Endothelial cell of umbilical vein (primary cell): Measurements from ENCODE around the gene LMF1. TPM values are rescaled to one million over a fixed set of nuclear protein-coding genes. Genes with fewer than 3 reads are reported as not detected.

ENCODE experiments used
- BruUV-seq: library from RNA; stranded (reverse); fragments of 400-500 nt; replicated peaks from 2 replicates; lab custom pipeline; 2021; lab: Mats Ljungman, UMichigan
- CTCF ChIA-PET: fragments of 300-600, 350-600 bp; sonication (Branson Sonifier 250); formaldehyde crosslinking; loops from one replicate; lab custom pipeline; 2021; ENCODE audit warnings: antibody characterized with exemption, inconsistent platforms; lab: Charles Lee
- POLR2A ChIA-PET: fragments of 300-600, 350-600 bp; sonication (Branson Sonifier 250); formaldehyde crosslinking; loops from one replicate; lab custom pipeline; 2021; ENCODE audit warnings: antibody characterized with exemption, inconsistent platforms; lab: Charles Lee
- DNase-seq: peaks from one replicate; pipeline ENCODE4 v3.0.0-alpha.2; 2011; ENCODE audit warnings: low read depth, low spot score
- FAIRE-seq: peaks from 2 replicates; lab custom pipeline; 2011; peaks lifted over from hg19 to GRCh38; lab: Jason Lieb, UNC
- H2AFZ ChIP-seq: 2 replicates; pipeline ENCODE4 v1.6.0; 2012; ENCODE audit warnings: low read depth, low read length, control low read depth, inconsistent platforms
- H3K27ac ChIP-seq: 2 replicates; pipeline ENCODE4 v1.5.1; 2011; ENCODE audit warnings: low read depth, mild to moderate bottlenecking, control low read depth, low read length, moderate library complexity; ENCODE audit not compliant: insufficient read depth
- H3K27me3 ChIP-seq, 2 experiments: 2 replicates each; pipeline versions ENCODE4 v1.6.0 to v1.6.1; 2011; ENCODE audit warnings: low read length in 2 of 2, mixed read lengths in 1 of 2; ENCODE audit not compliant: control insufficient read depth in 2 of 2, insufficient read depth in 2 of 2
- H3K36me3 ChIP-seq, 2 experiments: 2 replicates in 1 of 2; 3 replicates in 1 of 2; pipeline ENCODE4 v1.5.1; 2011; ENCODE audit warnings: low read length in 2 of 2, mild to moderate bottlenecking in 1 of 2, moderate library complexity in 1 of 2; ENCODE audit not compliant: control insufficient read depth in 2 of 2, insufficient read depth in 2 of 2; ENCODE audit errors: extremely low read depth in 1 of 2
- H3K4me1 ChIP-seq: 3 replicates; pipeline ENCODE4 v1.5.1; 2011; ENCODE audit warnings: mild to moderate bottlenecking, low read length; ENCODE audit not compliant: control insufficient read depth, insufficient read depth; ENCODE audit errors: extremely low read depth
- H3K4me2 ChIP-seq: 2 replicates; pipeline ENCODE4 v1.6.1; 2011; ENCODE audit warnings: low read length, control low read depth, mixed read lengths; ENCODE audit not compliant: insufficient read depth
- H3K4me3 ChIP-seq, 3 experiments: fragments of 200-600 bp in 1 of 3; sonication (generic), shearing (Covaris generic) in 1 of 3; replicated peaks in 1 of 3; 2 replicates each; pipeline ENCODE4 v1.5.1; 2011 to 2016; ENCODE audit warnings: control low read depth in 3 of 3, low read length in 3 of 3, mild to moderate bottlenecking in 2 of 3, inconsistent platforms in 1 of 3, low read depth in 1 of 3, moderate library complexity in 1 of 3; ENCODE audit not compliant: insufficient read depth in 1 of 3
- H3K79me2 ChIP-seq: 2 replicates; pipeline ENCODE4 v1.6.0; 2012; ENCODE audit warnings: low read length, inconsistent platforms; ENCODE audit not compliant: control insufficient read depth, insufficient read depth
- H3K9ac ChIP-seq: replicated peaks from 2 replicates; pipeline ENCODE3; 2011; ENCODE audit warnings: low read length, control low read depth; ENCODE audit not compliant: insufficient read depth; ENCODE audit errors: extremely low read depth
- H3K9me1 ChIP-seq: replicated peaks from 3 replicates; pipeline ENCODE4 v1.6.0; 2011; ENCODE audit warnings: mild to moderate bottlenecking, low read length; ENCODE audit not compliant: control insufficient read depth, insufficient read depth; ENCODE audit errors: extremely low read depth
- H3K9me3 ChIP-seq: replicated peaks from 2 replicates; pipeline ENCODE4 v1.5.1; 2012; ENCODE audit warnings: low read length, inconsistent platforms; ENCODE audit not compliant: control insufficient read depth, insufficient read depth
- H4K20me1 ChIP-seq: replicated peaks from 2 replicates; pipeline ENCODE3; 2011; ENCODE audit warnings: mild to moderate bottlenecking, low read length; ENCODE audit not compliant: control insufficient read depth, insufficient read depth; ENCODE audit errors: extremely low read depth
- EZH2 ChIP-seq: IDR thresholded peaks from 2 replicates; pipeline ENCODE4 v1.6.1; 2012; ENCODE audit warnings: borderline replicate concordance, low read depth, mild to moderate bottlenecking, moderate library complexity, low read length, inconsistent platforms; ENCODE audit not compliant: severe bottlenecking
- FOS ChIP-seq: IDR thresholded peaks from 2 replicates; pipeline ENCODE4 v1.6.1; 2011; ENCODE audit warnings: mild to moderate bottlenecking, low read length, moderate library complexity, borderline replicate concordance; ENCODE audit not compliant: insufficient read depth
- GATA2 ChIP-seq: IDR thresholded peaks from 2 replicates; pipeline ENCODE4 v1.7.0; 2011; ENCODE audit warnings: low read depth, mild to moderate bottlenecking, moderate library complexity, mixed read lengths, low read length; ENCODE audit not compliant: insufficient read length, insufficient read depth
- JUN ChIP-seq: IDR thresholded peaks from 2 replicates; pipeline ENCODE4 v1.6.1; 2011; ENCODE audit warnings: borderline replicate concordance, low read depth; ENCODE audit not compliant: insufficient read length, insufficient read depth
- MAX ChIP-seq: IDR thresholded peaks from 2 replicates; pipeline ENCODE4 v1.6.1; 2011; ENCODE audit not compliant: insufficient read depth, insufficient read length
- MYC ChIP-seq: IDR thresholded peaks from one replicate; pipeline ENCODE4 v1.6.1; 2011; ENCODE audit warnings: mild to moderate bottlenecking, low read depth, low read length
- POLR2A ChIP-seq: IDR thresholded peaks from 2 replicates; pipeline ENCODE4 v1.6.1; 2012; ENCODE audit warnings: low read depth, mild to moderate bottlenecking, control low read depth, low read length
- POLR2AphosphoS5 ChIP-seq: IDR thresholded peaks from 2 replicates; pipeline ENCODE4 v1.6.1; 2012; ENCODE audit warnings: low read depth, mild to moderate bottlenecking, control low read depth, low read length, moderate library complexity; ENCODE audit not compliant: insufficient read depth
- dilution Hi-C: fragments of 300-500 bp; cut with MboI; formaldehyde crosslinking; loops from one replicate; pipeline ENCODE4 v1.15.0; 2019; ENCODE audit warnings: low sequenced_read_pairs; ENCODE audit not compliant: extremely low pct_ligation_motif_present
- intact Hi-C: fragments of 100-400 bp; cut with micrococcal nuclease; formaldehyde crosslinking; loops from one replicate; pipeline ENCODE4 v1.10.0; 2022
- polyA plus RNA-seq, 4 experiments: library from polyadenylated mRNA; depleted of rRNA in 3 of 4; stranded (reverse) in 3 of 4; unstranded in 1 of 4; fragments of >200 nt; gene quantifications; 2 replicates each; pipeline versions ENCODE4 v1.2.1 to v1.2.3, GENCODE V29; 2011 to 2012; ENCODE audit warnings: missing spikeins in 1 of 4
- total RNA-seq: library from RNA; stranded (reverse); gene quantifications from 2 replicates; pipeline ENCODE4 v1.2.3, GENCODE V29; 2021
- TF ChIP-seq, protein P1 (sequence below), 2 donors: IDR thresholded peaks; 1 replicate in 1 of 2; 2 replicates in 1 of 2; pipeline ENCODE4 v1.5.1; 2011; ENCODE audit warnings: low read length in 2 of 2, mild to moderate bottlenecking in 2 of 2, moderate library complexity in 2 of 2, control low read depth in 1 of 2, inconsistent platforms in 1 of 2, low read depth in 1 of 2; ENCODE audit not compliant: insufficient read depth in 1 of 2; ENCODE audit errors: extremely low read depth in 1 of 2

LMF1 gene
- total and polyA plus RNA-seq, 2 donors (not counting 3 experiments of a cell fraction or from before 2014, with no cell fraction given) = 17.8 TPM

- Histone ChIP-seq H3K4me3 (no peak overlapping the region), H2AFZ (no peak overlapping the region), H3K27ac (no peak overlapping the region), H3K79me2 (no peaks in the 10 kb centered on the region), H3K36me3 (no peaks in the 10 kb centered on the region), H4K20me1 (no peaks in the 10 kb centered on the region), H3K9ac (no peak overlapping the region), H3K4me2 (no peak overlapping the region), H3K9me3 (no peaks in the 10 kb centered on the region), H3K27me3 (no peaks in the 10 kb centered on the region), H3K4me1 (no peaks in the 10 kb centered on the region), H3K9me1 (no peaks in the 10 kb centered on the region)
- TF ChIP-seq FOS (no peak), GATA2 (no peak), EZH2 (no peak), JUN (no peak), MAX (no peak), POLR2A (no peak), MYC (no peak), POLR2AphosphoS5 (no peak)
- TF ChIP-seq, protein P1, sequence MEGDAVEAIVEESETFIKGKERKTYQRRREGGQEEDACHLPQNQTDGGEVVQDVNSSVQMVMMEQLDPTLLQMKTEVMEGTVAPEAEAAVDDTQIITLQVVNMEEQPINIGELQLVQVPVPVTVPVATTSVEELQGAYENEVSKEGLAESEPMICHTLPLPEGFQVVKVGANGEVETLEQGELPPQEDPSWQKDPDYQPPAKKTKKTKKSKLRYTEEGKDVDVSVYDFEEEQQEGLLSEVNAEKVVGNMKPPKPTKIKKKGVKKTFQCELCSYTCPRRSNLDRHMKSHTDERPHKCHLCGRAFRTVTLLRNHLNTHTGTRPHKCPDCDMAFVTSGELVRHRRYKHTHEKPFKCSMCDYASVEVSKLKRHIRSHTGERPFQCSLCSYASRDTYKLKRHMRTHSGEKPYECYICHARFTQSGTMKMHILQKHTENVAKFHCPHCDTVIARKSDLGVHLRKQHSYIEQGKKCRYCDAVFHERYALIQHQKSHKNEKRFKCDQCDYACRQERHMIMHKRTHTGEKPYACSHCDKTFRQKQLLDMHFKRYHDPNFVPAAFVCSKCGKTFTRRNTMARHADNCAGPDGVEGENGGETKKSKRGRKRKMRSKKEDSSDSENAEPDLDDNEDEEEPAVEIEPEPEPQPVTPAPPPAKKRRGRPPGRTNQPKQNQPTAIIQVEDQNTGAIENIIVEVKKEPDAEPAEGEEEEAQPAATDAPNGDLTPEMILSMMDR (IDR thresholded peaks at IDR 0.05; ENCODE audit: extremely low read depth in 1 of 2, insufficient read depth in 1 of 2, low read depth in 1 of 2, low read length in 2 of 2) = no peak
- CTCF ChIA-PET = no interaction called here
- FAIRE-seq (no peak), DNase-seq (no peak)
- dilution Hi-C loops (no loop called here), intact Hi-C loops (no loop called here)
- no TSS peak for BruUV-seq
- POLR2A ChIA-PET = no interaction called here
Measured at GRCh38 chr16:879986-880385, 90.8 kb downstream of the LMF1 start.
